Activated CD8-positive, alpha-beta memory T cell treated with anti-CD3 and anti-CD28 coated beads for 1 hour (primary cell): ENCODE results near the gene FHIT.
"Not testable (repeated sequence)": the region's sequence is repeated elsewhere in the genome, so short reads cannot be mapped to it uniquely, and the experiment has no call there.

Source experiments
- DNase-seq, 2 donors: peaks; one replicate each; pipeline ENCODE4 v3.0.0-alpha.2; 2020; ENCODE audit warnings: low read depth in 1 of 2; ENCODE audit errors: extremely low read depth in 1 of 2

The FHIT gene

GRCh38 chr3:59831394-59831793, 1419.9 kb downstream of the FHIT start:
- no peak for DNase-seq

GRCh38 chr3:59829527-59829926, 1421.7 kb downstream of the FHIT start:
- DNase-seq, result no peak

GRCh38 chr3:59824876-59825275, 1426.4 kb downstream of the FHIT start:
- no peak for DNase-seq

- no peak for DNase-seq
Observed at GRCh38 chr3:59821274-59821673, 1430.0 kb downstream of the FHIT start.

- DNase-seq, result no peak
Observed at GRCh38 chr3:59820352-59820934, 1430.8 kb downstream of the FHIT start.

- no peak for DNase-seq
Observed at GRCh38 chr3:59818919-59819300, 1432.3 kb downstream of the FHIT start.

GRCh38 chr3:59818033-59818918, 1433.0 kb downstream of the FHIT start:
- DNase-seq, result no peak

GRCh38 chr3:59817511-59817910, 1433.7 kb downstream of the FHIT start:
- no peak for DNase-seq

GRCh38 chr3:59816312-59816711, 1434.9 kb downstream of the FHIT start:
- no peak for DNase-seq

GRCh38 chr3:59813148-59813538, 1438.1 kb downstream of the FHIT start:
- DNase-seq, result no peak

GRCh38 chr3:59812237-59813147, 1438.8 kb downstream of the FHIT start:
- no peak for DNase-seq

GRCh38 chr3:59811160-59811559, 1440.1 kb downstream of the FHIT start:
- DNase-seq, result no peak

- DNase-seq, result no peak
Observed at GRCh38 chr3:59810606-59811005, 1440.6 kb downstream of the FHIT start.

- DNase-seq, result no peak
Observed at GRCh38 chr3:59809710-59810444, 1441.4 kb downstream of the FHIT start.

- DNase-seq, result no peak
Observed at GRCh38 chr3:59809016-59809415, 1442.2 kb downstream of the FHIT start.

GRCh38 chr3:59808446-59808845, 1442.8 kb downstream of the FHIT start:
- no peak for DNase-seq

GRCh38 chr3:59803268-59803667, 1448.0 kb downstream of the FHIT start:
- DNase-seq, result no peak

GRCh38 chr3:59802453-59802852, 1448.8 kb downstream of the FHIT start:
- not testable (repeated sequence) for DNase-seq

GRCh38 chr3:59802045-59802444, 1449.2 kb downstream of the FHIT start:
- no peak for DNase-seq

GRCh38 chr3:59800481-59800880, 1450.8 kb downstream of the FHIT start:
- no peak for DNase-seq
